GM12864 (cell line): ENCODE data around the gene SEMA6B.
A peak's percentile ranks its signal among the peaks of the same experiment; 100 is the strongest.
"Not testable (repeated sequence)": the region's sequence is repeated elsewhere in the genome, so short reads cannot be mapped to it uniquely, and the experiment has no call there.

Experiments
- DNase-seq: peaks from one replicate; pipeline ENCODE4 v3.0.0-alpha.2; 2011; ENCODE audit warnings: low read depth
- H3K4me3 ChIP-seq: 2 replicates; pipeline ENCODE4 v1.5.1; 2011; ENCODE audit warnings: mild to moderate bottlenecking, low read depth, low read length, control low read depth
- TF ChIP-seq, protein P1 (sequence below): IDR thresholded peaks from 2 replicates; pipeline ENCODE4 v1.5.1; 2011; ENCODE audit warnings: low read depth, mild to moderate bottlenecking, moderate library complexity, low read length, control low read depth, inconsistent platforms; ENCODE audit errors: missing control alignments

Gene SEMA6B

DNA sequence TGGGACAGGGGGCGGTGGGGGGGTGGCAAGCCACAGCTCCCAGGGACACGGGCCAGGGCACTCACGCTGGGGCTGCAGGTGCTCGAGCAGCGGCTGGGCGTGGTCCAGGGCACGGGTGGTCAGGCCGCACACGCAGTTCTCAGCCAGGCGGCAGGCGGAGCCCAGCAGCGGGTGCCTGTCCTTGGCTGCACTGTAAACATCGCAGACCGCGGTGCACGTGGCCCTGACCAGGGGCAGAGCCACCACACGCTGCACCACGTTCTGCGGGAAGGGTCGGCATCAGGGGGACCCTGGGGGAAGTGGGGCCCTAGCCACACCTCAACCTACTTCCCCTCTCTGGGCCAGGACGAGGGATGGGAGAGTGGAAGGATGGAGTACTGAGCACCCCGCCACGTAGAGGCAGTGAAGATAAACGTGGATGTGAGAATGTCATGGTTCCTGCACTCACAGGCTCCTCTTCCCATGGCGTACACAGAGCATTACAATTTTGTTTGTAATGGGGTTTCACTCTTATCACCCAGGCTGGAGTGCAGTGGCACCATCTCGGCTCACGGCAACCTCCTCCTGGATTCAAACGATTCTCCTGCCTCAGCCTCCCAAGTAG is 27.8 kb downstream of the SEMA6B start:
- DNase-seq, result no peak
- TF ChIP-seq, protein P1, sequence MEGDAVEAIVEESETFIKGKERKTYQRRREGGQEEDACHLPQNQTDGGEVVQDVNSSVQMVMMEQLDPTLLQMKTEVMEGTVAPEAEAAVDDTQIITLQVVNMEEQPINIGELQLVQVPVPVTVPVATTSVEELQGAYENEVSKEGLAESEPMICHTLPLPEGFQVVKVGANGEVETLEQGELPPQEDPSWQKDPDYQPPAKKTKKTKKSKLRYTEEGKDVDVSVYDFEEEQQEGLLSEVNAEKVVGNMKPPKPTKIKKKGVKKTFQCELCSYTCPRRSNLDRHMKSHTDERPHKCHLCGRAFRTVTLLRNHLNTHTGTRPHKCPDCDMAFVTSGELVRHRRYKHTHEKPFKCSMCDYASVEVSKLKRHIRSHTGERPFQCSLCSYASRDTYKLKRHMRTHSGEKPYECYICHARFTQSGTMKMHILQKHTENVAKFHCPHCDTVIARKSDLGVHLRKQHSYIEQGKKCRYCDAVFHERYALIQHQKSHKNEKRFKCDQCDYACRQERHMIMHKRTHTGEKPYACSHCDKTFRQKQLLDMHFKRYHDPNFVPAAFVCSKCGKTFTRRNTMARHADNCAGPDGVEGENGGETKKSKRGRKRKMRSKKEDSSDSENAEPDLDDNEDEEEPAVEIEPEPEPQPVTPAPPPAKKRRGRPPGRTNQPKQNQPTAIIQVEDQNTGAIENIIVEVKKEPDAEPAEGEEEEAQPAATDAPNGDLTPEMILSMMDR, result no peak
- no peak overlapping the region for H3K4me3 ChIP-seq

DNA sequence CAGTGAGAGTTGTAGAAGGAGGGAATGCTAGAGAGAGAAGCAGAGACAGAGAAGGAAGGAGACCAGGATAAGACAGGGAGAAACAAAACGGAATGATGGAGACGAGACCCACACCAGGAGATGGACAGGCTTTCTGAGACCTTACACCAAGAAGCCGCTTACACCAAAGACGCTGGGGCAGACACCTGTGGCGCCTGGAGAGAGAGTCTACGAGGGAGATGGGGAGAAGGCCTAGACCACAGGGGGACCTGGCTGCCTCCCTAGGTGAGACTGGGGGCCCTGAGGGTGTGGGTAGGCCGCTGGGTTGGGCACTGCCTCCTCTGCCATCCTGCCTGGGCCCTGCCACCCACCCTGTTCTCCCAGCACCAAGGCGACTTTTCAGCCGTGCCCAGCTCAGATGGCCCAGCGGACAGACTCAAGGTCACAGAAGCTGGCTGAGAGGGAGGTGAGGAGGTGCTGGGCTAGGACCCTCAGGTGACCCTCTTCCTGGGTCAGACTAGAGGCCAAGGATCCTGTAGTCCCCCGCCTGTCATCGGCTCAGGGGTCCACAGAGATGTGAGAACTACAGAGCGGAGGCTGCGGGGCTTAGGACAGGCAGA is 29.5 kb downstream of the SEMA6B start:
- no peak overlapping the region for H3K4me3 ChIP-seq
- TF ChIP-seq, protein P1, result no peak
- no peak for DNase-seq

DNA sequence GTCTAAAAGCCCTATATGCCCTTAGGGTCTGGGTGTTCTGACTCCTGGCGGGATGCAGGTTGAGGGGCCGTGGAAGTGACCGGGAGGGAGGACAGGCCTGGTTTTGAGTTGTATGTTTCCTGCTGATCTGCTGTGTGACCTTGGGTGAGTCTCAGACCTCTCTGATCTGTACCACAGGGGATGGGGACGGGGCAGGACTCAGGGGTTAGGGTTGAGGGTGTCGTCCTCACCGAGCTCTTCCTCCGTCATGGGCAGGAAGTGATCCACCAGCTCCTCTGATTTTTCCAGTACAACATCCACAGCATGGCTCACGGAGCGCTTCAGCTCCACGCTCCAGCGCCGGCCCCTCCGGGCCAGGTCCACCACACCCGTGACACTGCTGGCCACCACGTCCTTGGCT is 30.6 kb downstream of the SEMA6B start:
- DNase-seq, result no peak
- TF ChIP-seq, protein P1, result no peak
- no peak overlapping the region for H3K4me3 ChIP-seq

DNA sequence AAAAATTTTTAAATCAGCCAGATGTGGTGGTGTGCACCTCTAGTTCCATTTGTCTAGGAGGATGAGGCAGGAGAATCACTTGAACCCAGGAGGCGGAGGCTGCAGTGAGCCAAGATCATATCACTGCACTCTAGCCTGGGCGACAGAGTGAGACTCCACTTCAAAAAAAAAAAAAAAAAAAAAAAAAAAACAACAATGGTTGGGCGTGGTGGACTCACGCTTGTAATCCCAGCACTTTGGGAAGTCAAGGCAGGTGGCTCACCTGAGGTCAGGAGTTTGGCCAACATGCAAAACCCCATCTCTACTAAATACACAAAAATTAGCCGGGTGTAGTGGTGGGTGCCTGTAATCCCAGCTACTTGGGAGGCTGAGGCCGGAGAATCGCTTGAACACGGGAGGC is 32.1 kb downstream of the SEMA6B start:
- not testable (repeated sequence) for DNase-seq, H3K4me3 ChIP-seq

DNA sequence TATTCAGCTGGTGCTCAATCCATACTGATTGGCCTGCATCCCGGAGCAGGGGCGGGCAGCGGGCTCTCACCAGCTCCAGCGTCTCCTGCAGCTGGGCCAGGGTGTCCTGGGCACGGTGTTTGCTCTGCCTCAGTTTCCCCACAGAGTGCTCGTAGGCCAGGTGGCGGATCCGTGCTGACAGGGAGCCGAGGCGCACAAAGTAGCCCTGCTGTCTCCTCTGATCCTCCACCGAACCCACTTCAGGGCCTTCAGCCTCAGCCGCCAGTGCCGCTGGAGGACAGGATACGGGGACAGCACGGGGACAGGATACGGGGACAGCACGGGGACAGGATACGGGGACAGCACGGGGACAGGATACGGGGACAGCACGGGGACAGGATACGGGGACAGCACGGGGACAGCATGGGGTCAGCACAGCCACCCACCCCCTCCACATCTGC is 33.9 kb downstream of the SEMA6B start:
- TF ChIP-seq, protein P1, result no peak

DNA sequence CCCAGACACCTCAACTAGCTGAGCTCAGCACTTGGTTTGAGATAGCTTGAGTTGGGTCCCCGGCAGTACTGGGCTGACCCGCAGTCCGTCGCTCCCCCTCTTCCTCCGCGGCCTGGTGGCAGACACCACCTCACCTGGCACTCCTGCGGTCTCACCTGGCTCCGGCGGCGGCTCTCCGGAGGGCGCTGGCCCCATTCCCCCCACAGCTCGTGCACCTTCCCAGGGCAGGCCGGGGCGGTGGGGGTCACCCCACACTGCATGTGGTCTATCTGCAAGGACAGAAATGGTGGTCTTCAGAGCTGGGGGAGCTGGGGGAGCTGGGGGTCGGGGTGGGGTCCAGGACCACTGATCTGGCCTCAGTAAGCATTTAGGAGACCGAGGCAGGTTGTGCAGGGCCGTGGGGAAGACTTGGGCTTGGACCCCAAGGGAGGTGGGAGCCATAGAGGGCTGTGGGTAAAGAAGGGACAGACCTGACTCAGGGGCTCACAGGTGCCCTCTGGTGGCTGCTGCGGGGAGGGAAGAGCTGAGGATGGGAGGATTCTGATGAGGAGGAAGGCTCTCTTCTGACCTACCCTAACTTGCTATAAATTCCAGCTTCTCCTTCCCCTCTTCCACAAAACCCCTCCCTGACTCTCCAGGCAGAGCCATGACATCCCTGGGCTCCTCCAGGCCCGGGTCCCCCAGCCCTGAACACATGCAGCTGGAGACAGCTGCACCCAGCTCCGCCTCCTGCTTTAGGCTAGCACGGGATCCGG is 34.5 kb downstream of the SEMA6B start:
- no peak overlapping the region for H3K4me3 ChIP-seq
- DNase-seq, result no peak
- TF ChIP-seq, protein P1, result peak; percentile 95

More for the DNA sequence above, 33.9 kb downstream of the SEMA6B start:
- no peak overlapping the region for H3K4me3 ChIP-seq
- DNase-seq, result no peak

DNA sequence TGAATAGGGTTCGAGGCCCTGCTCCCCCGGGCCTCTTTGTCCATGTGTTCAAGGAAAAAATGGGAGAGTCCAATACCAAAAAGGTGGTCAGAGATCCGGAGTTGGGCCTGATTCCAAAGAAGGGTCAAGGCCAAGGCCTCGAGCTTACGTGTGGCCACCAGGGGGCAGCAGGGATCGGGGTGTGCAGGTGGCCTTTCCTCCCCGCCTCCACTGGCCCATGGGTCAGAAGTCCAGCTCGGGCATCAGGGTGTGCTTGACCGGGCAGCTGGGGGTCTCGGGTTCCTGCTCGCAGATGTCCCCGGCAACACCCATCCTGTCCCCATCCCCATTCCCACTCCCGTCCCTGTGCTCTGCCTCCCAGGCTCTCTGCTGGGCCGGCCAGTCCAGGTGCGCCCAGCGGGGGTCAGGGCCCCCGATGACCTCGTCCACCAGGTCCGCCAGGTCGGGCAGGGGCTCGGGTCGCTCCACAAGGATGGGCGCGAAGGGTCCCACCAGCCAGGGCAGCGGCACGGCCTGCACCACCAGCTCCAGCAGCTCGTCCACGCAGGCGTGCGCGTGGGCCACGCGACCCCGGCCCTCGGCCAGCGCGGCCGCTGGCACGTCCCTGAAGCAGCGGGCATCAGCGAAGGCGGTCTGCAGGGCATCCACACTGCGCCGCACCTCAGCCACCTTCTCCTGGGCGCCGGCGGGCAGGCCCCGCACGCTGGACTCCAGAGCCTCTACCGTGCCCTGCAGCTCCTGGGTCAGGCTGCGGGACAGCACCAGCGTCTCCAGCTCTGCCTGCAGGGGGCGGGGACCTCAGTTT is 36.0 kb downstream of the SEMA6B start:
- H3K4me3 ChIP-seq, result no peak overlapping the region
- TF ChIP-seq, protein P1, result peak; percentile 81
- DNase-seq, result no peak
